ENCODE measurements around the gene C1orf159. TPM values are rescaled to one million over a fixed set of nuclear protein-coding genes. Genes with fewer than 3 reads are reported as not detected.

The C1orf159 gene
- total and polyA plus RNA-seq, 2 of the 8 experiments (the other 6 are each of a cell fraction or from before 2014, with no cell fraction given), result 10.0 to 10.9 TPM

- no peak overlapping the region for H2AFZ ChIP-seq (ENCODE audit: low read length)
- H4K8ac ChIP-seq (ENCODE audit: extremely low read depth, insufficient read depth, low read length), result no peak overlapping the region
- DNase-seq (ENCODE audit: low read depth in 1 of 2, low spot score in 2 of 2) (no peak), FAIRE-seq (no peak)
- H3K23me2 ChIP-seq (ENCODE audit: low read depth, low read length), result peaks cover 7% of the 10 kb centered on the region; the same call in 1 of the 2 replicates
- ChIA-PET POLR2A (ENCODE audit: partially characterized antibody) (interaction anchor here (1.4 kb wide), 1 partner anchor 10 kb away, joined by 6 read pairs; no protein-coding TSS in a partner anchor), CTCF (ENCODE audit: partially characterized antibody) (interaction anchor here (0.6 to 2.0 kb wide), 3 partner anchors 49 to 178 kb away, joined by 3 to 6 read pairs (median 4); no protein-coding TSS in a partner anchor)
- no peak overlapping the region for H3K23ac ChIP-seq (ENCODE audit: insufficient read length)
- H3K79me1 ChIP-seq (ENCODE audit: low read depth, low read length), result peaks cover 11% of the 10 kb centered on the region
- peaks cover 0 to 5% (median 2%) of the 10 kb centered on the region in 4 experiments; a peak in 4 of 7 replicates for H3K4me1 ChIP-seq (replicated peaks in 1 of 4; ENCODE audit: control insufficient read depth in 3 of 4, insufficient read depth in 4 of 4, low read length in 3 of 4)
- H2BK12ac ChIP-seq (ENCODE audit: low read depth, low read length), result peak overlapping the region; percentile 60; the same call in 1 of the 2 replicates
- H3K4ac ChIP-seq (replicated peaks; ENCODE audit: insufficient read length, low read depth, low read length), result no peak overlapping the region
- H3K27me3 ChIP-seq (replicated peaks in 1 of 4; ENCODE audit: control insufficient read depth in 3 of 4, extremely low read depth in 1 of 4, insufficient read depth in 3 of 4, low read length in 3 of 4), result peaks cover 0 to 4% (median 4%) of the 10 kb centered on the region in 4 experiments; a peak in 5 of 7 replicates
- no peak overlapping the region for H3K4me3 ChIP-seq (ENCODE audit: extremely low read depth in 1 of 4, insufficient read depth in 2 of 4, low read depth in 3 of 4, low read length in 4 of 4)
- 0 out of 2 replicates have a peak overlapping the region, but pooled peaks have one; percentile 43 for H2AK5ac ChIP-seq (ENCODE audit: low read depth, low read length)
- H2BK20ac ChIP-seq (ENCODE audit: low read length), result no peak overlapping the region
- H3K27ac ChIP-seq (ENCODE audit: low read depth, low read length), result no peak overlapping the region
- no peak overlapping the region for H3K56ac ChIP-seq (replicated peaks; ENCODE audit: insufficient read length, low read depth, low read length)
- peaks cover 1 to 4% of the 10 kb centered on the region in 2 experiments for H4K20me1 ChIP-seq (replicated peaks in 1 of 2; ENCODE audit: control insufficient read depth in 1 of 2, insufficient read depth in 2 of 2, low read length in 2 of 2)
- peak; percentile 72; the same call in 1 of the 2 replicates for TF ChIP-seq E2F6 (IDR thresholded peaks at IDR 0.05)
- no peak for TF ChIP-seq SAP30 (IDR thresholded peaks at IDR 0.05; ENCODE audit: insufficient read depth, insufficient replicate concordance, low read length)
- TF ChIP-seq MAX (IDR thresholded peaks at IDR 0.05), result peak; percentile 68
- H3K9ac ChIP-seq (replicated peaks in 1 of 4; ENCODE audit: extremely low read depth in 1 of 4, low read depth in 3 of 4, low read length in 3 of 4), result no peak overlapping the region
- no peak overlapping the region for H3K14ac ChIP-seq (ENCODE audit: insufficient read length)
- H3K36me3 ChIP-seq (ENCODE audit: control insufficient read depth in 2 of 4, insufficient read depth in 4 of 4, low read length in 3 of 4), result no peaks in the 10 kb centered on the region
- H4K5ac ChIP-seq (ENCODE audit: insufficient read length, low read depth, low read length), result no peak overlapping the region
- H3K9me3 ChIP-seq (ENCODE audit: insufficient read depth in 2 of 2, low read depth in 1 of 2, low read length in 1 of 2), result peaks cover 4 to 11% of the 10 kb centered on the region in 2 experiments; a peak in 1 of 4 replicates
- H3K79me2 ChIP-seq (ENCODE audit: control insufficient read depth in 1 of 2, insufficient read depth in 2 of 2, low read length in 2 of 2), result peaks cover 0 to 14% of the 10 kb centered on the region in 2 experiments; a peak in 1 of 4 replicates
- H4K91ac ChIP-seq (replicated peaks; ENCODE audit: insufficient read length, low read length), result no peak overlapping the region
- H3K18ac ChIP-seq (ENCODE audit: extremely low read depth, low read length), result no peak overlapping the region
- WGBS, 2 experiments (ENCODE audit: extremely low coverage in 1 of 2, insufficient coverage in 1 of 2, insufficient read length in 1 of 2, insufficient replicate concordance in 2 of 2, low coverage in 1 of 2, low lambda C conversion rate in 2 of 2, missing lambda C conversion rate in 1 of 2), result 93% methylated on average over 25 of the region's 30 CpGs; no CpG with 5 or more reads in 1 of the 2 experiments
- no peak overlapping the region for H3K4me2 ChIP-seq (ENCODE audit: insufficient read depth in 1 of 2, low read depth in 2 of 2, low read length in 2 of 2)
- H2BK120ac ChIP-seq (replicated peaks; ENCODE audit: low read depth, low read length), result no peak overlapping the region
- H2BK5ac ChIP-seq (ENCODE audit: low read depth, low read length), result no peak overlapping the region; the same call in 1 of the 2 replicates
- H2BK15ac ChIP-seq (ENCODE audit: low read length), result peak overlapping the region; percentile 83; the same call in 1 of the 2 replicates
Measured at GRCh38 chr1:1112237-1112985, 3.5 kb downstream of the C1orf159 start.

Data from H1 (cell line).